ENCODE results near the gene CBS.

DNA sequence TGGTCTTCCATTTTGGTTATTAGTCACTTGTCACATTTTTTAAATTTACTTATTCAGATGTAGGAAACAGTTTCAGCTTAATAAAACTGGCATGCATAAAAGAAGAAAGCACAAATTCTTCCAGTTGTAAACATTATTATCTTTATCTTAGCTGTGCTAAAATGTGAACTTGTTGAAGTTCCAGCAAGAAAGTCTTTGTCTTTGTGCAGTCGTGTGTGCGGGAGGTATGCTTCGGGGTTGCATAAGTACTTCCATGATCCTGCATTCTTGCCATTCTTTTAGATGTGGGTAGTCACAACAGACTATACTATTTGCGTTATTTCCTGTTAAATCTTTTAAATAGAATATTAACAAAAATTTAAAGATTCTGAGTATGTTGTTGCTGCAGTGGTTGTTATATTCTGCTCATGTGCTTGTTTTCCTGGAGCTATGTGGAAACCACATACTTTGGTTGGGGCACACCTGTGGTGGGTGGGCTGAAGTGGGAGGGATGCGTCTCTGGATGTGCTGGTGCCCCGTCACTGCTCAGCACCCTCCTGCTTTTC is 49.9 kb downstream of the CBS start:
- TF ChIP-seq, protein P1, sequence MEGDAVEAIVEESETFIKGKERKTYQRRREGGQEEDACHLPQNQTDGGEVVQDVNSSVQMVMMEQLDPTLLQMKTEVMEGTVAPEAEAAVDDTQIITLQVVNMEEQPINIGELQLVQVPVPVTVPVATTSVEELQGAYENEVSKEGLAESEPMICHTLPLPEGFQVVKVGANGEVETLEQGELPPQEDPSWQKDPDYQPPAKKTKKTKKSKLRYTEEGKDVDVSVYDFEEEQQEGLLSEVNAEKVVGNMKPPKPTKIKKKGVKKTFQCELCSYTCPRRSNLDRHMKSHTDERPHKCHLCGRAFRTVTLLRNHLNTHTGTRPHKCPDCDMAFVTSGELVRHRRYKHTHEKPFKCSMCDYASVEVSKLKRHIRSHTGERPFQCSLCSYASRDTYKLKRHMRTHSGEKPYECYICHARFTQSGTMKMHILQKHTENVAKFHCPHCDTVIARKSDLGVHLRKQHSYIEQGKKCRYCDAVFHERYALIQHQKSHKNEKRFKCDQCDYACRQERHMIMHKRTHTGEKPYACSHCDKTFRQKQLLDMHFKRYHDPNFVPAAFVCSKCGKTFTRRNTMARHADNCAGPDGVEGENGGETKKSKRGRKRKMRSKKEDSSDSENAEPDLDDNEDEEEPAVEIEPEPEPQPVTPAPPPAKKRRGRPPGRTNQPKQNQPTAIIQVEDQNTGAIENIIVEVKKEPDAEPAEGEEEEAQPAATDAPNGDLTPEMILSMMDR (optimal IDR thresholded peaks at IDR 0.05 in 1 of 3, IDR thresholded peaks at IDR 0.05 in 1 of 3, conservative IDR thresholded peaks at IDR 0.05 in 1 of 3; ENCODE audit: extremely low read depth in 1 of 3, insufficient read depth in 2 of 3, low read length in 3 of 3), result no peak
- no peak for TF ChIP-seq EZH2 (IDR thresholded peaks at IDR 0.05; ENCODE audit: low read length)

Data from keratinocyte (primary cell).